Mucosa of rectum (tissue), 2 donors: Measurements from ENCODE around the gene HCLS1.
"Not testable (repeated sequence)": the region's sequence is repeated elsewhere in the genome, so short reads cannot be mapped to it uniquely, and the experiment has no call there.

Source experiments
- H3K27ac ChIP-seq, 2 donors: one replicate each; pipeline ENCODE4 v1.7.0; 2013; ENCODE audit warnings: inconsistent platforms in 2 of 2, low read depth in 2 of 2, low read length in 2 of 2
- H3K27me3 ChIP-seq, 2 donors: one replicate each; pipeline ENCODE4 v1.7.0; 2013; ENCODE audit warnings: low read length in 2 of 2; ENCODE audit not compliant: control insufficient read depth in 2 of 2, insufficient read depth in 2 of 2
- H3K36me3 ChIP-seq, 2 donors: one replicate each; pipeline ENCODE4 v1.7.0; 2013; ENCODE audit warnings: low read length in 2 of 2; ENCODE audit not compliant: control insufficient read depth in 2 of 2, insufficient read depth in 2 of 2
- H3K4me1 ChIP-seq, 2 donors: one replicate each; pipeline ENCODE4 v1.7.0; 2013; ENCODE audit warnings: low read length in 2 of 2, mild to moderate bottlenecking in 1 of 2; ENCODE audit not compliant: control insufficient read depth in 2 of 2, insufficient read depth in 2 of 2
- H3K4me3 ChIP-seq, 2 donors: one replicate each; pipeline ENCODE4 v1.7.0; 2013; ENCODE audit warnings: low read length in 2 of 2
- H3K9ac ChIP-seq, 2 donors: one replicate each; pipeline ENCODE4 v1.7.0; 2013; ENCODE audit warnings: low read length in 2 of 2, low read depth in 1 of 2, mild to moderate bottlenecking in 1 of 2
- H3K9me3 ChIP-seq, 2 donors: one replicate each; pipeline ENCODE4 v1.7.0; 2013; ENCODE audit warnings: low read length in 2 of 2; ENCODE audit not compliant: control insufficient read depth in 2 of 2
- donor health status: healthy.
- donor health status: Normal muscosa, but diverticular disease.

The HCLS1 gene

GRCh38 chr3:121601212-121601812, 59.4 kb downstream of the HCLS1 start:
- H3K27ac ChIP-seq = no peak overlapping the region
- no peak overlapping the region for H3K9ac ChIP-seq
- no peaks in the 10 kb centered on the region for H3K27me3 ChIP-seq
- no peaks in the 10 kb centered on the region for H3K9me3 ChIP-seq
- no peaks in the 10 kb centered on the region for H3K4me1 ChIP-seq
- H3K36me3 ChIP-seq = no peaks in the 10 kb centered on the region
- no peak overlapping the region for H3K4me3 ChIP-seq

- not testable (repeated sequence) for H3K27me3 ChIP-seq, H3K9me3 ChIP-seq, H3K9ac ChIP-seq, H3K4me1 ChIP-seq, H3K36me3 ChIP-seq, H3K4me3 ChIP-seq, H3K27ac ChIP-seq
Measured at GRCh38 chr3:121599900-121600299, 60.8 kb downstream of the HCLS1 start.

- Histone ChIP-seq H3K4me1 (no peaks in the 10 kb centered on the region), H3K9ac (no peak overlapping the region), H3K27ac (no peak overlapping the region), H3K27me3 (no peaks in the 10 kb centered on the region), H3K9me3 (no peaks in the 10 kb centered on the region), H3K36me3 (no peaks in the 10 kb centered on the region), H3K4me3 (no peak overlapping the region)
Measured at GRCh38 chr3:121598564-121598963, 62.1 kb downstream of the HCLS1 start.

GRCh38 chr3:121595765-121596406, 64.8 kb downstream of the HCLS1 start:
- Histone ChIP-seq H3K9me3 (no peaks in the 10 kb centered on the region), H3K27me3 (no peaks in the 10 kb centered on the region), H3K4me1 (no peaks in the 10 kb centered on the region), H3K4me3 (no peak overlapping the region), H3K36me3 (no peaks in the 10 kb centered on the region), H3K9ac (no peak overlapping the region), H3K27ac (no peak overlapping the region)

- no peak overlapping the region for H3K4me3 ChIP-seq
- H3K9ac ChIP-seq = no peak overlapping the region
- no peak overlapping the region for H3K27ac ChIP-seq
Measured at GRCh38 chr3:121594850-121595249, 65.9 kb downstream of the HCLS1 start.

GRCh38 chr3:121593806-121594205, 66.9 kb downstream of the HCLS1 start:
- not testable (repeated sequence) for H3K36me3 ChIP-seq, H3K9ac ChIP-seq, H3K4me3 ChIP-seq, H3K9me3 ChIP-seq, H3K27me3 ChIP-seq, H3K4me1 ChIP-seq, H3K27ac ChIP-seq

More at GRCh38 chr3:121594850-121595249, 65.9 kb downstream of the HCLS1 start:
- Histone ChIP-seq H3K36me3 (no peaks in the 10 kb centered on the region), H3K9me3 (no peaks in the 10 kb centered on the region), H3K4me1 (no peaks in the 10 kb centered on the region), H3K27me3 (no peaks in the 10 kb centered on the region)

- Histone ChIP-seq H3K27ac (no peak within 1 kb of the TSS), H3K4me1 (no peaks in the 10 kb centered on the region), H3K9ac (no peak within 1 kb of the TSS), H3K27me3 (no peaks in the 10 kb centered on the region), H3K36me3 (no peaks in the 10 kb centered on the region), H3K4me3 (no peak within 1 kb of the TSS), H3K9me3 (no peaks in the 10 kb centered on the region)
Measured at GRCh38 chr3:121592856-121593702, 67.6 kb downstream of the HCLS1 start, which contains the start of gene FBXO40. TSS of gene FBXO40 (plus strand) at chr3:121593379. CDS start at chr3:121620576, 27,197 bp downstream.

- Histone ChIP-seq H3K4me1 (no peaks in the 10 kb centered on the region), H3K9ac (no peak overlapping the region), H3K36me3 (no peaks in the 10 kb centered on the region), H3K27me3 (no peaks in the 10 kb centered on the region), H3K27ac (no peak overlapping the region), H3K4me3 (no peak overlapping the region), H3K9me3 (no peaks in the 10 kb centered on the region)
Measured at GRCh38 chr3:121584418-121584817, 76.3 kb downstream of the HCLS1 start.

GRCh38 chr3:121581691-121582090, 79.0 kb downstream of the HCLS1 start:
- H3K9ac ChIP-seq = no peak overlapping the region
- H3K4me1 ChIP-seq = no peaks in the 10 kb centered on the region
- no peak overlapping the region for H3K4me3 ChIP-seq
- no peaks in the 10 kb centered on the region for H3K36me3 ChIP-seq
- no peak overlapping the region for H3K27ac ChIP-seq
- H3K9me3 ChIP-seq = no peaks in the 10 kb centered on the region
- no peaks in the 10 kb centered on the region for H3K27me3 ChIP-seq
